NCI-H146 (cell line): ENCODE results near the gene LAP3.

Experiments used
- DNase-seq: peaks from one replicate; lab custom pipeline; 2025; lab: John Stamatoyannopoulos, UW

LAP3 gene

DNA sequence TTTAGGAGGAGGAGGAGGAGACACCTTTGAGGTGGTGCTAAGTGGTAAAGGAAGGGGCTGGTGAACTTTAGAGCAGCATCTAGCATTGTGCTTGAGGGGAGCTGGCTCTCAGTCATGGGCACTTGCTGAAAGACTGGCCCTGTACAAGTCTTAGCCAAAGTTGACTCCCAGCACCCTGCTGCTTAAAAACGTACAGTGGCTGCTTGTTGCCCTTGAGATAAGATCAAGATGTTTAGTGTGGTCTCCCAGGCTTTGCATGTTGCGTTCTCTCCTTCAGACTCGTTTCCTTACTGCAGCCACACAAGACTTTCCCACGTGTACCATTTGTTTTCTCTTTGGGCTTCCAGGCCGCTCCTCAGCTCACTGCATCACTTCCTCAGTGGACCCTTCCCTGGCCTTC lies 39.3 kb downstream of the LAP3 start:
- DNase-seq, result no peak

DNA sequence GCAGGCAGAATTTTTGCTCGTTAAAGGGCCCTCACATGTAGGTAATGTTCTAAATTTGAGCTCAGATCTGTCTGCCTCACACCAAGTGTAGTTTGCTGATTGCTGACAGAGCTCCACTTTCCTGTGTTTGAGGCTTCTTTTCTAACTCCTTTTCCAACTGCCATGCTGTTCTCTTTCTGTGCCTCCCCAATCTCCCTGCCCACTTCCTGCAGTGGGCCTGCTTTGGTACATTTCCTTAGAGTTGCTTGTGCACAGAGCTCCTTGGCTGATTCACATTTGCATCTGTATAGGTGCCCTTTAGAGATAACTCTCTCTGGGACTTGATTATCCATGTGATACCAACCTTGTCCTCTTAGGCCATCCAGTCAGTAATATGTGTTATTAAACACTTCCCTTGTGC lies 41.9 kb downstream of the LAP3 start:
- no peak for DNase-seq

DNA sequence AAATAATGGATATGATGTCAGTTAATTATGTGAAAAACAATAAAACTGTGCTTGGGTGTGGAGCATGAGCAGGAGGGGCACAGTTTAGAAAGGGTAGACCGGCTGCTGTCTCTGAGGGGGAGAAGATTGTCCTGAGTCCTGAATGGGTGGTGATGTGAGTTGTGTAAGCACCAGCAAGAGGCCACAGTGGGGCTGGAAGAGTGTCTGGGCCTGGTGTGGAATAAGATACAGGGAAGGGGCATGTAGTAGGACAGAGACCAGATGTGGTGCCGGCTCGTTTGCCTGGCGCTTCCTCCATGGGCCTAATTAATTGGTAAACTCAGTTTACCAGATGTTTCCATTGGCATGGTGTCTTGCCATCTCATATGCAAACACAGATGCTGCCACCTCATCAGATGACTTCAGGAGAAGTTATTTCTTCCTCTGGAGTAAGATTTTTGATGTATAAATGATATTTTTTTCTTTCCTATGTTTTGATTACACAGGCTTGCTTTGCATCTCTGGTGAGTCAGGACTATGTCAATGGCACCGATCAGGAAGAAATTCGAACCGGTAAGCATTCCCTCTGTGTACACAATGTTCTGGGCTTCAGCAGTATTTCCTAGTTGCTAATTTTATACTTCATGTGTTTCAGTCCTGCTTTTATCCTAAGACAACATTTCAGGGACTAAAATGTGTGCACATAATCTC lies 42.6 kb downstream of the LAP3 start:
- DNase-seq, result no peak

DNA sequence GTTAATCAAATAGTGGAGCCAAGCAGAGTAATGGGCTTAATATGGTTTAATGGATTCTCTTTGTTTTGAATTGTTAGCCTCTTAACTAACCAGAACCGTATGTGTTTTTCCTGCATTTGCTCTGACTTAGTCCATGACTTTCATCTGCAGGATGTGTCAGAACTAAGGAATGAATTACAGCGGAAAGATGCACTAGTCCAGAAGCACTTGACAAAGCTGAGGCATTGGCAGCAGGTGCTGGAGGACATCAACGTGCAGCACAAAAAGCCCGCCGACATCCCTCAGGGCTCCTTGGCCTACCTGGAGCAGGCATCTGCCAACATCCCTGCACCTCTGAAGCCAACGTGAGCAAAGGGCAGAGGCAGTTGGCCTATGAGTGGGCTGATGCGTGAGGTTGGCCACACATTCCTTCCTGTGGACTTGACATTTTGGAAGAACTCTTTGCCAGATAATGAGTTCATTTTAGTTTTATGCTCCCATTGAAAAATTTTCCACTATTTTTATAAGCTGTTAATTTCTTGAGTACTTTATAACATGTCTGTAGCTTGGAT lies 46.5 kb downstream of the LAP3 start:
- no peak for DNase-seq

DNA sequence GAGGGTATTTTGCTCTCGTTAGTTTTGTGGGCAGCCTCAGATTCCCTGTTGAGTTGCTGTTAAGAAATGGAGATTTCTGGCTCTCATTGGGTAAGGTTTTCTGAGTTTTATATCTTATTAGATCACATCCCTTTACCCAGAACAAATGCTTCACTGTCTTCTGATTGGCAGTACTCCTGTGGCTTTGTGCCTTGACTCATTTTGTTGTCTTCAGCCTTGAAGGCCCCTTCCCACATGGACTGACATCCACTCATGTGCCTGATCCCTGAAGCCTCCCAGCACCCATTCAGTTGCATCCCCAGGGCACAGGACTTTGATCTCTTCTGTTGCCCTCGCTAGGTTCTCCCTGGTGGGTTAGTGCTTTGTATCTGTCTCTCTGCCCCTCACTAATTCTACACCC lies 47.8 kb downstream of the LAP3 start:
- no peak for DNase-seq

DNA sequence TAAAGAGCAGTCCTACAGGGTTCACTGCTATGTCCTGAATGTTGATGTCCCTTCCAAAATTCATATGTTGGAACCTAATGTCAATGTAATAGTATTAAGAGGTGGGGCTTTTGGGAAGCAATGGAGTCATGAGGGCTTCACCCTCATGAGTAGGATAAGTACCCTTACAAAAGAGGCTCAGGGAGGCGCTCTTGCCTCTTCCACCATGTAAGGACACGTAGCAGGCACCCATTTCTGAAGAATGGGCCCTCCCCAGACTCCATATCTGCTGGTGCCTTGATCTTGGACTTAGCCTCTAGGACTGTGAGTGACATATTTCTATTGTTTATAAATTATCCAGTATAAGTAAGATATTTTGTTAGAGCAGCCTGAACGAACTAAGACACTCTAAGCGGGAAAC lies 53.2 kb downstream of the LAP3 start:
- DNase-seq, result no peak

DNA sequence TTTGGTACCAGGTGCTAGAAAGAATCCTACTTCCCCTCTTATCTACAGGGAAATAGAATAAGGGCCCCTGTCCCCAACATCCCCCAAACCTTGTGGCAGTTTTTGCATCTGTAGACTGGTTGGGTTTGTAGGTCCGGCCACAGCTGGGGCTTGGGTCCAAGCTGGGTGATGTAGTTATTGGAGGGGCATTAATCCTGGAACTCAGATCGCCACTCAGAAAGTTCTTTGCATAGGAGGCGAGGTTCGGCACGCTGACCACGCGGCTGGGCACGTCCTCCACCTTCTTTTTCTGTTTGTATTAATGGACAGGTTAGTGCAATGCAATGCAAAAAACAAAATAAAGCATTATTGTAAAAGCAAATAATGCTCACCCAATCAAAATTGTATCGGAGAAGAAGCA lies 56.6 kb downstream of the LAP3 start:
- no peak for DNase-seq

DNA sequence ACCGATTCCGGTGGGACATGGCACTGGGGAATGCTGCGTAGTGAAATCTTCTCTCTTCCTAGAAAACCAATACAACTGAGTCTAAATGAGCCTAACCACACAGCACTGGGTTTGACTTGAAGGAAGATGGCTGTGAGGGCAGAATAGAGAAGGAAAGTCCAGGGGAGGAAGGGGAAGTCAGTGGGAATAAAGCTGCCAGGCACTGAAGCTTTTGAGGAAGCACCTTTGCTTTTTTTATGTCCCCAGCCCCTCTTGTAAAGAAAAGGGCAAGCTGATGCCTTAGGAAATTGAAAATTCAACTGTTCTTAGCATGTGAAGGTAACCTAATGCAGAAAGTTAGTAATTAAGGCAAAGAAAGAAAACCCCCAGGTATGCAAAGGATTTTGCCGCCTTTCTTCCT lies 58.1 kb downstream of the LAP3 start:
- DNase-seq, result no peak

DNA sequence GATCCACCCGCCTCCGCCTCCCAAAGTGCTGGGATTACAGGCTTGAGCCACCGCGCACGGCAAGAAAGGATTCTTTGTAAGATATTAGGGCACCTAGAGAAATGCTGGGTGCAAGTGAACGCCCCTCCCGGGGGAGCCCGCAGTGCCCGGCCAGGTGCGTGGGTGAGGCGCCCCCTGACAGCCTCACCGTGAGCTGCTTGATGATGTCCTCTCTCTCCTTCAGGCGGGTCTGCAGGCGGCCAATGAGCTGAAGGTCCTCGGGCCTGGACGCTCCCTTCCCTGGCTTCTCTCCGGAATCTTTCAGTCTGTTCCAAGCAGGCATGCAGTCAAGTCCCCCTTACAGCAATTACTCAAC lies 59.3 kb downstream of the LAP3 start:
- DNase-seq, result no peak

DNA sequence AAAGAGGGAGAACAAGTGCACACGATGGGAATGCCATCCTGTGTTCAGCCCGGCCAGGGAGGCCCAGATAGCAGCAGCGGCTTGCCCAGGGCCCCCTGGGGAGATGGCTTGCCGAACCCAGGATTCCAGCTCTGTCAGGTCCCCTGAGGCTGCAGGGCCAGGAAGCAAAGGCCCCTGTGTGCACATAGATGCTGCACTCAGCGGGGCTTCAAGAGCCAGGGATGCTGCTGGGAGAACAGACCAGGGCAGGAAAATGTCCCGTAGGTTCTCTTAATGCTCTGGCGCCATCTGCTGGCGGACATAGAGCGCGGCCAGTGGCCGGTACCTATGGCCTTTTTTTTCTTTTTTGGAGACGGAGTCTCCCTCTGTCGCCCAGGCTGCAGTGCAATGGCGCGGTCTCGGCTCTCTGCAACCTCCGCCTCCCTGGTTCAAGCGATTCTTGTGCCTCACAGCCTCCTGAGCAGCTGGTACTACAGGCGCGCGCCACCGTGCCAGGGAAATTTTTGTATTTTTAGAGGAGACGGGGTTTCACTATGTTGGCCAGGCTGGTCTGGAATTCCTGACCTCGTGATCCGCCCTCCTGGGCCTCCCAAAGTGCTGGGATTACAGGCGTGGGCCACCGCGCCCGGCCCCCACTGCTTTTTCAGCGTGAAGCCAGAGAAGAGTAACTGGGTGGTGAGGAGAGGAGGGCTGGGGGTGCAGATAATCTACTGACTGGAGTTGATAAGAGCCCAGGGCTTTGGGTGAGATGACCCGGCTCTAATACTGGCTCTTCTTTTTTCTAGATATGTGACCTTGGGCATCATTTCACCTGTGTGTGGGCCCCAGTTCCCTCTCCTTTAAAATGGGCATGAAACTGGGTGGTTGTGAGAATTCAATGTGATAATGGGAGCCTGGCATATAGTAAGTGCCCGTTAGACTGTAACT lies 60.0 kb downstream of the LAP3 start:
- peak; percentile 73 for DNase-seq

DNA sequence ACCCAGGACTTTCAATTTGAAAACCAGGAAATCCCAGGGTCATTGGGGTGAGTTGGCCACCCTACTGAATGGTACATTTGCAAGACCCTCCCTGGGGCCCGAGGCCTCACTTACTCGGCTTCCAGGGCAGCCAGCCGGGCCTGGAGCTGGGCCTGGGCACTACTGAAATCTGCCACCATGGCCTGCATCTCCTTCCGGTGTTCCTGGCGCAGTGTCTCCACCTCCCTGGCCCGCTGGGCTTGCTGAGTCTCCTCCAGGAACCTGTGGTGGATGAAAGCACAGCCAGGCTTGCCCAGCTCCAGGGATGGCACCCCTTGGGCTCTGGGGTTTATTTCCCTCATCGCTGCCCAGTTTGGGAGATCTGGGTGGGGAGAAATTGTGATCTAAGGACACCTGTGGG lies 62.1 kb downstream of the LAP3 start:
- no peak for DNase-seq

DNA sequence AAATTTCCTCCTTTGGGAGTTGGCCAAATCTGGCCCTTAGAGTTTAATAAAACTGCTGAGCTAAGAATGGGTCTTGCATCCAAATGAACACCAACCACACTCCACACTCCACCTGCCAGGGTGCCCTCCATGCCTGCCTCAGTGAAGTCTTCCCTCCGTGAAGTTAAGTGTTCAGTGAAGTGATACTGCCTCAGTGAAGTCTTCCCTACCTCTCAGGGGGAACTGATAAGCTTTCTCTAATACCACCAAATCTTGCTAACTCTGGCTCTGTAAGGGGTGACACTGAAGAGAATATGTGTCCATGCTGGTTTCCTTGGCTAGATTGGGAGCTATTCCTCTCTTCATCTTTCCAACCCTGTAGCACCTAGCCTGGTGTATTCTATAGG lies 65.4 kb downstream of the LAP3 start:
- no peak for DNase-seq

DNA sequence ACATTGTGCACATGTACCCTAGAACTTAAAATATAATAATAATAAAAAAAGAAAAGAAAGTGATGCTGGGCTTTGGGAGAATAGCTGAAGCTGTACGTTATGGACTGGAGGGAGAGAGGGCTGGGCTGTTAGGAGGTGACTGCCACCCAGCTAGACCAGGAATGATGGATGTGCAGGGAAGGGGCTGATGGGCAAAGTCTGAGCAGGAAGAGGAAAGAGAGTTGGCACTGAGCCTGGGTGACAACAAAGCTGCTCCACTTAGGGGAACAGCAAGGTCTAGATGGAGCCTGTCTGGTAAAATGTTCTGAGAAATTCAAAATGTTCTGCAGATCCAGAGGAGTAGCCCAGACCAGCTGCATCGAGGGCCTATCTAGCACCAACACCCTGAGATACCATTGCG lies 69.7 kb downstream of the LAP3 start:
- DNase-seq, result no peak

DNA sequence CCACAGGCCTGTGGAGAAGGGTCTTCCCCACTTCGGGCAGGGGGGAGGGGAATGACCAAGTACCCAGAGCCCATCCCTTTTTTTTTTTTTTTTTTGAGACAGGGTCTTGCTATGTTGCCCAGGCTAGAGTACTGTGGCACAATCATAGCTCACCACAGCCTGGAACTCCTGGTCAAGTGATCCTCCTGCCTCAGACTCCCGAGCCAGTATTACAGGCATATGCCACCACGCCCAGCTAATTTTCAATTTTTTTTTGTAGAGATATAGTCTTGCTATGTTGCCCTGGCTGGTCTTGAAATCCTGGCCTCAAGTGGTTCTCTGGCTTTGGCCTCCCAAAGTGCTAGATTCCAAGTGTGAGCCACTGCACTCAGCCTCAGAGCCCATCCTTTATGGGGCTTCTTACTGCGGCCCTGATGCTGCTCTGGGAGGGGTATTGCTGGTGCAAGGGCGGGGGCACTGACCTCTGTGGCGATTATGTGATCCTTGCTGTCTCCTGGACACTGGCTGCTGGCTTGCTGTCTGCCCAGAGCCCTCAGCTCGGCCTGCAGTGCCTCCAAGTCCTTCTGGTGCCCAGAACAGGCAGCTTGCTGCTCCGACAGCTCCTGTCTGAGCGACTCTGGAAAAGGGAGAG lies 70.3 kb downstream of the LAP3 start:
- no peak for DNase-seq

DNA sequence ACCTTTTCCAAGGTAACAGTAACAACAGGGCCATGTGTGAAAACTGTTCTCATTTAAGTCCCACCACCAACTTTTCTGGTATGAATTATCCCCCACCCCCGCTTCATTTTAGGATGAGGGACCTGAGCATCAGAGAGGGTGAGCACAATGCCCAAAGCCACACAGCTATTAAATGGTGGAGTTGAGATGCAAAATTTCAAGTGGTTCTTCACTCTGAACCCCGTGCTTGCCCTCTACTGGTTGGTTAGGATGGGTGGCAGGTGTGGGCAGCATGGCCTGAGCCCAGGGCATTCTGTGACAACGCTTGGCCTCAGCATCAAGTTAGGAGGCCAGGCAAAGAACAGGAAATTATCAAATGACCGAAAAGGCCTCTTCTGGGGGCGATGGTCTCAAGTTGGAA lies 70.9 kb downstream of the LAP3 start:
- no peak for DNase-seq

DNA sequence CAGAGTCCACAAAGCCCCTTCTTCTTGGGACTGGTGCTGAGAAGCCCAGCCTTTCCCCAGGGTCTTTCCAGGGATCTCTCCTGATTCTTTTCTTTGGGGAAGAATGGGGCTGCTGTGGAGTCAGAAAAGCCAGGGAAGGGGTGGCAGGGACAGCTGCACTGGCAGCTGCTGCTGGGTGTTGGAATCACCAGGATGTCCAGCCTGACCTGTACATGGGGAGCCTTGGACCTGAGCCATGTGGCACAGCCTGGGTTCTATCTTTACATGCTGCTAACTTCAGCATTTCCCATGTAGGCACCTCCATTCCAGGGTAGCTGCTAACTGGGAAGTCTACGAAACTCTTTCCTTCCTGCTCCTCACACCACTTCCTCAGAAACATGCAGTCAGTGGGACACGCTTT lies 73.4 kb downstream of the LAP3 start:
- no peak for DNase-seq

DNA sequence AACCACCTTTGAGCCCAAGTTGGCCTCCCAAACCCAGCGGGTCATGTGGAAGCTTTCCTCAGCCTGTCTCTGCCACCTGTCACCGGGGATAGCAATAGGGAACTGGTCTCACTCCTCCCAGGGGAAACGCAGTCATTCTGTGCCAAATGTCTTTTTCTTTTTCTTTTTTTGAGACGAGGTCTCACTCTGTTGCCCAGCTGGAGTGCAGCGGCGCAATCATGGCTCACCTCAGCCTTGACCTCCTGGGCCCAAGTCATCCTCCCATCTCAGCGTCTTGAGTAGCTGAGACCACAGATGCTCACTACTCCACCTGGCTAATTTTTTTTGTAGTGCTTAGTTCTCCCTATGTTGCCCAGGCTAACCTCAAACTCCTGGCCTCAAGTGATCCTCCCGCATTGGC lies 77.7 kb downstream of the LAP3 start:
- no peak for DNase-seq

DNA sequence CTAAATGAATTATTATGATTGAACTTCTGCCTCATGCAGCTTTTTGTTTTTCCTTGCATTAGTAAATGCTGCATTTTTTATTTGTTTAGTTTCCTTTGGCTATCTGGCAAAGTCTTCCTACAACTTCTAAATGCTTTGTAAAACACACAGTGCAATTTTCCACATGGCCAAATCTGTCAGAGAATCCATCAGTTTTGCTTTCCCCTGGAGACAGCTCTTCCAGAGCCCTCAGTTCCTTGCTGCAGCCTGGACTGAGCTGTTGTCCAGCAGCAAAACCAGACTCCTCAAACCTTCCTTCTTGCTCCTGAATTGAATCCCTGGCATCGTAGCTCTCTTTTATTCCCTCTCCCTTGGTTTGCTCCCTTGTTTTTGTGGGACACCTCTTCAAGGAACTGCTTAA lies 80.1 kb downstream of the LAP3 start:
- DNase-seq, result no peak
